GM19351 (cell line): ENCODE measurements around the gene BRS3.
A peak's percentile ranks its signal among the peaks of the same experiment; 100 is the strongest.
"Not testable (repeated sequence)": the region's sequence is repeated elsewhere in the genome, so short reads cannot be mapped to it uniquely, and the experiment has no call there.

Experiments used
- ATAC-seq: cut with Tn5 transposase; IDR thresholded peaks from one replicate; pipeline ENCODE4 v1.9.1; 2021; ENCODE audit warnings: mild to moderate bottlenecking, moderate library complexity; ENCODE audit not compliant: unreplicated experiment

Gene BRS3

DNA sequence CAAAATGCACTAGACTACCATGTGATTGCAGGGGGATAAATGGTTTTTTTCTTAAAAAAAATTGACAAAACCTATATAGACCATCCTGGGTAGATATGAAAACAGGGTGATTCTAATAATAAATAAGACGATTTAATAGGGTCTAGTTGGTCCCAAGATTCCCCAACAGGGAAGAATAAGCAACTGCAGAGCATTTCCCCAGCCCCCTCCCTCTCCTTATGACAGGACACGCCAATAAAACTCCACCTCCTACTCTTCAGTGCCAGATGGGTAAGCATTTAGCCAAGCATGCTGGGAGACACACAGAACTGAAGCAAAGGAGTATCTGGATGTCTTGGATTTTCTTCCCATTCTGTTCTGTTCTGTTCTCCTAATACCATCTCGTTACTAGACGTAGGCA lies at the start of gene BRS3:
BRS3 (plus strand) TSS at position 301 of the 400 bp plus-strand sequence. CDS start 168 bp downstream, outside the sequence.
- no peak for ATAC-seq

DNA sequence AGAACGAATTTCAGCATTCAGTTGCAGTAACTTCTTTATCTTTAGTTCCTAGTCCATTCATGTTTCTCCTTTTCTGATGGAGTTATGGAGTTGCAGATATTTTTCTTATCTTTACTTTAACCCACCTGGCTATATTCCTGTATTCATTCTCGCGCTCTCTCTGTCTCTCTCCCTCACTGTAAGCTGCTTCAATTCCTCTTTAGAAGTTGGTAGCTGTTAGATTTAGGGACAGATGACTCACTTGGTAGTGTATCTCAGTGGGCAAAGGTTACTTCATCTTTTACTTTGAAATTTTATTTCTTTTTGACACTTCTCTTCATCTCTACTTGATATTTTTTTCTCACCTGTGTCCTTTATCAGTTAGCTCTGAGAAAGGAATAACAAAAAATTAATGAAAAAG lies 49.6 kb upstream of the BRS3 start:
- ATAC-seq = no peak

GRCh38 chrX:136445674-136446073 lies 42.1 kb upstream of the BRS3 start:
- ATAC-seq = not testable (repeated sequence)

DNA sequence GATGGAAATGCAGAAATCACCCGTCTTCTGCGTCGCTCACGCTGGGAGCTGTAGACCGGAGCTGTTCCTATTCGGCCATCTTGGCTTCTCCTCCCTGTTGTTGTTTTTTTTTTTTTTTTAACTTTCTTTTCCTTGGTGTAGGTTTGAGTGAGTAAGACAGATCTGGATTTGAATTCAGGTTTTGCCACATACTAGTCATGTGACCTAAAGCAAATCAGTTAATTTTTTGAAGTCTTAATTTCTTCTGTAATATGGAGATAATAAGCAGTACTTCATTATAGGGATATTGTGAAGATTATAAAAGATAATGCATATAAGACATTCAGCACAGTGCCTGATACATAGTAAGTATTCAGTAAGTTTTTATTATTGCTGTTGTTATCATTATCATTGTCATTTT lies 41.5 kb upstream of the BRS3 start:
- ATAC-seq = no peak

DNA sequence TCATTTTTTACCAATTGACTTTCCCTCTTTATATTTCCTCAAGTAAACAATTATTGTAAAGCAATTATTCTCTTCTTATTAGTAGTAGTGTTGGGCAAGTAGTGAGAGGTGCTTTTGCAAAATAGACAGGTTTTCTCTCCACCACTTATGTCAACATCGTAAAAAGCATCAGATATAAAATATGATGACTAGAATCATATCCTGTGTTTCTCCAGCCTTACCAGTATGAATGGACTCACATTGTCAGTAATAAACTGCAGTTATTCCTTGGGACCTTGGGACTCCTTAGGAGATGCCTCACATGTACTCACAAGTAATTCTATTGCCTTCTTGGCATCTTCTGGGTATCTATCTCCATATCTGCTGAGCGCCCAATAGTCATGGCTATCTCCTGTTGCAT lies 40.4 kb upstream of the BRS3 start:
- ATAC-seq = no peak

DNA sequence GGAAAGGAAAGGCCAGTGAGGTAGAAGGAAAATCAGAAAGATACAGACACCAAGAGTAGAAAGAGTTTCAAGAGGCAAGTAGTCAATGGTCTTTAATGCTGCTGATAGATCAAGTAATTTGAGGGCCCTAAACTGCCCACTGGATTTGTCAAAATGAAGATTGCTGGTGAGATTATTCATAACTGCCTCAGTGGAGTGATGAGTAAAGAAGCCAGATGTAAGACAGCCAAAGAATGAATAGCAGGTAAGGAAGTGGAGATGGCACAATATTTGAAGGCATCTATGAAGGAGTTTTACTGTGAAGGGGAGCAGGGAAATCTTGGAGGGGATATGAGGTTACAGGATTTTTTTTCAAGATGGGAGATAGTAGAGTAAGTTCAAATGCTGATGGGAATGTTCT lies 39.8 kb upstream of the BRS3 start:
- ATAC-seq = no peak

GRCh38 chrX:136450050-136450830 lies 37.5 kb upstream of the BRS3 start:
- ATAC-seq = no peak

DNA sequence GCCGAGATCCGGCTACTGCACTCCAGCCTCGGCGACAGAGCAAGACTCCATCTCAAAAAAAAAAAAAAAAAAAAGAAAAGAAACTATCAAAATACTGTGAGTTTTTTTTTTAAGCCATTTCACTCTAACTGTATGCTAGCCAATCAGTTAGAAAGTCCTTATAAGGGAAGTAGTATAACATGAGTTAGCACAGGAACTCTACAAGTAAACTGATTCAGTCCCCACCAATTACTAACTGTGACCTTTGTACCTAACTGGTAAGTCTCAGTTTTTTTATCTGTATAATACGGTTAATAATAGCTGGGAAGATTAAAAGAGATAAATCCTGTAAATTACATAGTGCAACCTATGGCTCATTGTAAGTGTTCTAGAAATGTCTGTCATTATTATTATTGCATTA lies 35.1 kb upstream of the BRS3 start:
- no peak for ATAC-seq

- ATAC-seq = no peak
Measured at GRCh38 chrX:136453114-136453513, 34.6 kb upstream of the BRS3 start.

DNA sequence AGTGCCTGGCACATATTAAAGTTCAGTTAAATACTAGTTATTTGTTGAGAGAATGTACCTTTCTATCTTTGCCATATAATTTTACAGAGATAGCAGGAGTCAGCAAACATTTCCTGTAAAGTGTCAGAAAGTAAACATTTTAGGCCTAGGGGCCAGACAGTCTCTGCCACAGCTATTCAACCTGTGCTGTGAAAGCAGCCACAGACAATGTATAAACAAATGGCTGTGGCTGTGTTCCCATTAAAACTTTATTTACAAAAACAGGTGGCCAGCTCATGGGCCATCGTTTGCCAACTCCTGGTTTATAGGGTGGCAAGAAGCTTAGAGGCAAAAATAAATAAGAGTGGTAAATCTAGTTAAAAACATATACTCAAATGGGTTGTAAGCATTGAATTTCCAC lies 34.0 kb upstream of the BRS3 start:
- no peak for ATAC-seq

DNA sequence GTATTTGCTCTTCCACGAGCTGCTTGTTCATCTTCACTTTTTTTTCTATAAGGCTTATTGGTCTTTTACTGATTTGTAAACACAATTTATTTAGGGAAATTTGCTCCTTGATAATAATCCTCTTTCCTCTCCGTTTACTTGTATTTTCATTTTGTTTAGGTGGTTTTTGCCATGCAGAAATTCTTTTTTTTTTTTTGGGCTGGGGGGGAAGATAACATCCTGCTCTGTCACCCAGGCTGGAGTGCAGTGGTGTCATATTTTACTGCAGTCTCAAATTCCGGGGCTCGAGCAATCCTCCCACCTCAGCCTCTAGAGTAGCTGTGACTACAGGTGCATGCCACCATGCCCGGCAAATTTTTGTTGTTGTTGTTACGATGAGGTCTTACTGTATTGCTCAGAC lies 31.6 kb upstream of the BRS3 start:
- ATAC-seq = no peak

GRCh38 chrX:136457303-136457917 lies 30.3 kb upstream of the BRS3 start:
- no peak for ATAC-seq

DNA sequence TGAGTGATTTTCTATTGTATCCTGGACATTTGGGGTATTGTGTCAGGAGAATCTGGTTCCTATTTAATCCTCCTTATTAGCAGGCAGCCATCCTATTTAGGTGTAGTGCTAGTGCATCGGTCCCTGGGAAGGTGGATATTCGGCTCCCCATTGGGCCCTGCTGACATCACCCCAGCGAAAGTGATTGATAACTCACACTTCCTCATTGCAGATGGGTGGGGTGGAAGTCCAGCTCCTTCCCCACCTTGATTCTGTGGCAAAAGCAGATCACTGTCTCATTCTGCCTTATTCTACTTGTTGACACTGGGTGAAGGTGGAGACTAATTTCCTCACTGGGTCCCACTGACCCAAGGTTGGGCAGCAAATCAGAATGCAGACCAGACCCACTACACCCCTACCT lies 23.2 kb upstream of the BRS3 start:
- ATAC-seq = no peak

- peak; percentile 76 for ATAC-seq
Measured at GRCh38 chrX:136467303-136467702, 20.4 kb upstream of the BRS3 start.

- ATAC-seq = no peak
Measured at GRCh38 chrX:136468391-136469103, 19.2 kb upstream of the BRS3 start.

GRCh38 chrX:136473663-136474062 lies 14.1 kb upstream of the BRS3 start:
- ATAC-seq = no peak

DNA sequence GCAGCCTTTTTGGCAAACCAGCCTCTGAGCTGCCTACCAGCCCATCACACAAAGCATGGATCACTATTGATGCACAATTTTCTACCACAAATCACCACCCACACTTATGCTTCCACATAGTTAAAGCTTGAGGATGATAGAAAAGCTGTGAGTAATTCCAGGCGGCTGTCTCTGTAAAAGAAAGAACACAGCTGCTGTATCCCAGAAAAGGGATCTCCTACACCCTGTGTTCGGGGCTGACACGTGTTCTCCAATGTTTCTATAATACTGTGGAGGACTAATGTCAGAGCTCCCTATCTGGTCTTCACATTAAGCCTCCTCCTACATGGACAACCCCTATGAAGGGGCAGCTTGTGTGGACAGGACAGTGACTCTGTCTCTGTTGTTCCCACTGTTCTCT lies 12.5 kb upstream of the BRS3 start:
- ATAC-seq = no peak

DNA sequence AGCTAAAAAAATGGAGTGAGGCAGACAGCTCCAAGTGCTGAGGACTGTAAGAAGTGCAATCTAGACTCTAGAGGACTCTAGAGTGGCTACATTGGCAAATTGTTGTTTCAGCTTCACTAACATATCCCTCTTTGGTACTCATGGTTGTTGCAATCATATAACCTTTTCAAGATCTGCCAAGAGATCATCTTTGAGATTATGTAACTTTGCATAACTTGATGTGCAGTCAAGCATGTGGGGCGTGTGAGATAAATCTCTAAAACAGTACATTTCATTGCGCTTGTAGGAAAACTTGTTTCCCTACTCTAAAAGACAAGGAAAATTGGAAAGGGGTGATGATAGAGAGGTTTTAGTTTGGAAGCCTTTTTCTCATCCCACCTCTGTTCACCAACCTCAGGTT lies 11.2 kb upstream of the BRS3 start:
- ATAC-seq = no peak

GRCh38 chrX:136477026-136477425 lies 10.7 kb upstream of the BRS3 start:
- ATAC-seq = no peak

- ATAC-seq = no peak
Measured at GRCh38 chrX:136480383-136480782, 7.4 kb upstream of the BRS3 start.

GRCh38 chrX:136488706-136489105 lies 959 bp downstream of the BRS3 start:
- no peak for ATAC-seq

DNA sequence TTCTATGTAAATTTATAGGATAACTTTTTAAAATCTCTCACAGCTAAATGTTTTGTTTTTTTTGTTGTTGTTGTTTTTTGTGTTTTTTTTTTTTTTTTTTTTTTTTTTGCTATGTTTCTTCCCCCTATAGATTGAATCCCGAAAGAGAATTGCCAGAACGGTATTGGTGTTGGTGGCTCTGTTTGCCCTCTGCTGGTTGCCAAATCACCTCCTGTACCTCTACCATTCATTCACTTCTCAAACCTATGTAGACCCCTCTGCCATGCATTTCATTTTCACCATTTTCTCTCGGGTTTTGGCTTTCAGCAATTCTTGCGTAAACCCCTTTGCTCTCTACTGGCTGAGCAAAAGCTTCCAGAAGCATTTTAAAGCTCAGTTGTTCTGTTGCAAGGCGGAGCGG lies 4.1 kb downstream of the BRS3 start:
- ATAC-seq = no peak
